HEK293T (cell line): ENCODE data around the gene SEPTIN5.

Experiments
- CTCF ChIA-PET: fragments of 350-600 bp; formaldehyde crosslinking; extraction: SDS; loops from one replicate; lab custom pipeline; 2021; ENCODE audit warnings: antibody characterized with exemption, inconsistent platforms; lab: Yijun Ruan, JAX
- POLR2A ChIA-PET: fragments of 350-600 bp; formaldehyde crosslinking; extraction: SDS; loops from one replicate; lab custom pipeline; 2020; ENCODE audit warnings: antibody characterized with exemption, inconsistent platforms; lab: Yijun Ruan, JAX
- DNase-seq: peaks from one replicate; pipeline ENCODE4 v3.0.0; 2012; ENCODE audit warnings: mixed read lengths; ENCODE audit errors: extremely low spot score
- ARNT ChIP-seq: fragments of 450-650 bp; IDR thresholded peaks from 2 replicates; pipeline ENCODE4 v1.6.1; 2017; ENCODE audit warnings: mild to moderate bottlenecking
- BHLHE40 ChIP-seq: fragments of 450-650 bp; IDR thresholded peaks from 2 replicates; pipeline ENCODE4 v1.6.1; 2016; ENCODE audit warnings: mild to moderate bottlenecking, moderate library complexity, borderline replicate concordance
- CTBP1 ChIP-seq: fragments of 450-650 bp; IDR thresholded peaks from 2 replicates; pipeline ENCODE4 v1.6.1; 2016; ENCODE audit warnings: borderline replicate concordance
- ELF4 ChIP-seq: fragments of 450-650 bp; IDR thresholded peaks from 2 replicates; pipeline ENCODE4 v1.6.1; 2017; ENCODE audit warnings: antibody characterized with exemption
- FOXA1 ChIP-seq: fragments of 450-650 bp; IDR thresholded peaks from 2 replicates; pipeline ENCODE4 v1.6.1; 2016; ENCODE audit warnings: mild to moderate bottlenecking
- FOXK2 ChIP-seq: fragments of 450-650 bp; IDR thresholded peaks from 2 replicates; pipeline ENCODE4 v1.6.1; 2016; ENCODE audit warnings: mild to moderate bottlenecking
- FOXM1 ChIP-seq: fragments of 450-650 bp; IDR thresholded peaks from 2 replicates; pipeline ENCODE4 v1.6.1; 2017; ENCODE audit warnings: mild to moderate bottlenecking, borderline replicate concordance
- HDGF ChIP-seq: fragments of 450-650 bp; IDR thresholded peaks from 2 replicates; pipeline ENCODE4 v1.6.1; 2017; ENCODE audit warnings: antibody characterized with exemption, borderline replicate concordance
- L3MBTL2 ChIP-seq: fragments of 450-650 bp; conservative IDR thresholded peaks from 2 replicates; pipeline ENCODE4 v1.6.1; 2016; ENCODE audit warnings: mild to moderate bottlenecking
- LEF1 ChIP-seq: fragments of 450-650 bp; IDR thresholded peaks from 2 replicates; pipeline ENCODE4 v1.6.1; 2017; ENCODE audit warnings: mild to moderate bottlenecking, borderline replicate concordance
- NFRKB ChIP-seq: fragments of 450-650 bp; IDR thresholded peaks from 2 replicates; pipeline ENCODE4 v1.6.1; 2016; ENCODE audit warnings: mild to moderate bottlenecking, moderate library complexity
- PKNOX1 ChIP-seq: fragments of 450-650 bp; IDR thresholded peaks from 2 replicates; pipeline ENCODE4 v1.6.1; 2016
- SP1 ChIP-seq: fragments of 450-650 bp; IDR thresholded peaks from 2 replicates; pipeline ENCODE4 v1.6.1; 2017
- SUZ12 ChIP-seq: fragments of 450-650 bp; IDR thresholded peaks from 2 replicates; pipeline ENCODE4 v1.6.1; 2016; ENCODE audit warnings: mild to moderate bottlenecking
- TARDBP ChIP-seq: fragments of 450-650 bp; IDR thresholded peaks from 2 replicates; pipeline ENCODE4 v1.6.1; 2016
- ZNF384 ChIP-seq: fragments of 450-650 bp; IDR thresholded peaks from 2 replicates; pipeline ENCODE4 v1.6.1; 2016

Gene SEPTIN5

GRCh38 chr22:19739911-19740449 is 25.7 kb downstream of the SEPTIN5 start:
- no peak for DNase-seq
- TF ChIP-seq SUZ12 (no peak), ARNT (no peak), ELF4 (no peak), NFRKB (no peak), FOXA1 (no peak), CTBP1 (no peak), SP1 (no peak), L3MBTL2 (no peak), PKNOX1 (no peak), TARDBP (no peak)
- POLR2A ChIA-PET = no interaction called here
- CTCF ChIA-PET = interaction anchor here (0.7 kb wide), 1 partner anchor 9 kb away, joined by 3 read pairs; no protein-coding TSS in a partner anchor

GRCh38 chr22:19740586-19740985 is 26.3 kb downstream of the SEPTIN5 start:
- TF ChIP-seq L3MBTL2 (no peak), ELF4 (no peak), PKNOX1 (no peak), LEF1 (no peak), ARNT (no peak), BHLHE40 (no peak), ZNF384 (no peak), CTBP1 (no peak), TARDBP (no peak), SUZ12 (no peak), FOXA1 (no peak), HDGF (no peak), FOXK2 (no peak), NFRKB (no peak), FOXM1 (no peak), SP1 (no peak)
- CTCF ChIA-PET = interaction anchor here (0.7 kb wide), 1 partner anchor 10 kb away, joined by 3 read pairs; no protein-coding TSS in a partner anchor
- DNase-seq = no peak
- POLR2A ChIA-PET = no interaction called here

- CTCF ChIA-PET = no interaction called here
- TF ChIP-seq FOXM1 = no peak
- TF ChIP-seq TARDBP = no peak
- TF ChIP-seq SUZ12 = no peak
- TF ChIP-seq ELF4 = no peak
- TF ChIP-seq FOXA1 = no peak
- TF ChIP-seq FOXK2 = no peak
- no peak for TF ChIP-seq LEF1
- no peak for TF ChIP-seq L3MBTL2
- TF ChIP-seq HDGF = no peak
- no peak for TF ChIP-seq ARNT
- TF ChIP-seq NFRKB = no peak
- TF ChIP-seq BHLHE40 = no peak
- TF ChIP-seq CTBP1 = no peak
- TF ChIP-seq SP1 = no peak
- no peak for TF ChIP-seq PKNOX1
- no peak for TF ChIP-seq ZNF384
- no peak for DNase-seq
- POLR2A ChIA-PET = no interaction called here
Observed at GRCh38 chr22:19741053-19741452, 26.8 kb downstream of the SEPTIN5 start.

GRCh38 chr22:19742160-19743066 is 28.1 kb downstream of the SEPTIN5 start:
- TF ChIP-seq HDGF (no peak), BHLHE40 (no peak), FOXM1 (no peak), CTBP1 (no peak), SUZ12 (no peak), LEF1 (no peak), ELF4 (no peak), TARDBP (no peak)
- no peak for DNase-seq
- CTCF ChIA-PET = interaction anchor here (1.1 kb wide), 2 partner anchors 12 to 18 kb away, joined by 4 read pairs; no protein-coding TSS in a partner anchor
- POLR2A ChIA-PET = no interaction called here

- DNase-seq = no peak
- ChIA-PET CTCF (interaction anchor here (1.1 kb wide), 2 partner anchors 13 to 19 kb away, joined by 4 read pairs; no protein-coding TSS in a partner anchor), POLR2A (no interaction called here)
- TF ChIP-seq L3MBTL2 (no peak), TARDBP (no peak), SP1 (no peak), SUZ12 (no peak)
Observed at GRCh38 chr22:19743081-19743480, 28.8 kb downstream of the SEPTIN5 start.

GRCh38 chr22:19743651-19744050 is 29.3 kb downstream of the SEPTIN5 start:
- DNase-seq = no peak
- TF ChIP-seq L3MBTL2 (no peak), NFRKB (no peak), LEF1 (no peak), ELF4 (no peak), SP1 (no peak), PKNOX1 (no peak), CTBP1 (no peak), SUZ12 (no peak), TARDBP (no peak), HDGF (no peak), ARNT (no peak), FOXA1 (no peak), FOXK2 (no peak)
- CTCF ChIA-PET = no interaction called here
- POLR2A ChIA-PET = no interaction called here
